ENCODE results near the gene HEXIM2.
A peak's percentile ranks its signal among the peaks of the same experiment; 100 is the strongest.
"Not testable (repeated sequence)": the region's sequence is repeated elsewhere in the genome, so short reads cannot be mapped to it uniquely, and the experiment has no call there.

Gene HEXIM2

GRCh38 chr17:45171338-45172231, 9.9 kb downstream of the HEXIM2 start:
- no peak for FAIRE-seq

GRCh38 chr17:45172232-45172540, 10.5 kb downstream of the HEXIM2 start:
- no peak for FAIRE-seq

GRCh38 chr17:45172541-45173286, 11.0 kb downstream of the HEXIM2 start:
- no peak for FAIRE-seq

- no peak for FAIRE-seq
Measured at GRCh38 chr17:45175759-45176115, 14.1 kb downstream of the HEXIM2 start.

GRCh38 chr17:45177563-45177962, 15.9 kb downstream of the HEXIM2 start:
- FAIRE-seq = no peak

- FAIRE-seq = no peak
Measured at GRCh38 chr17:45184144-45184543, 22.5 kb downstream of the HEXIM2 start.

- FAIRE-seq = no peak
Measured at GRCh38 chr17:45186801-45187354, 25.2 kb downstream of the HEXIM2 start.

- no peak for FAIRE-seq
Measured at GRCh38 chr17:45189009-45189408, 27.3 kb downstream of the HEXIM2 start.

- FAIRE-seq = no peak
Measured at GRCh38 chr17:45190503-45191255, 29.0 kb downstream of the HEXIM2 start.

GRCh38 chr17:45195424-45195823, 33.7 kb downstream of the HEXIM2 start:
- FAIRE-seq = no peak

GRCh38 chr17:45197108-45197507, 35.4 kb downstream of the HEXIM2 start:
- FAIRE-seq = no peak

GRCh38 chr17:45197555-45198334, 36.1 kb downstream of the HEXIM2 start:
- FAIRE-seq = no peak

GRCh38 chr17:45200701-45201100, 39.0 kb downstream of the HEXIM2 start:
- FAIRE-seq = no peak

- no peak for FAIRE-seq
Measured at GRCh38 chr17:45201457-45201856, 39.8 kb downstream of the HEXIM2 start.

- not testable (repeated sequence) for FAIRE-seq
Measured at GRCh38 chr17:45201880-45202279, 40.2 kb downstream of the HEXIM2 start.

GRCh38 chr17:45218895-45219661, 57.4 kb downstream of the HEXIM2 start:
- peak; percentile 60 for FAIRE-seq

Data from TTC549 (cell line).